NCI-H187 (cell line): ENCODE data around the gene SART3.
"Not testable (repeated sequence)": the region's sequence is repeated elsewhere in the genome, so short reads cannot be mapped to it uniquely, and the experiment has no call there.

Source experiments
- DNase-seq, 2 experiments: peaks; one replicate each; lab custom pipeline; 2025; lab: John Stamatoyannopoulos, UW

The SART3 gene

DNA sequence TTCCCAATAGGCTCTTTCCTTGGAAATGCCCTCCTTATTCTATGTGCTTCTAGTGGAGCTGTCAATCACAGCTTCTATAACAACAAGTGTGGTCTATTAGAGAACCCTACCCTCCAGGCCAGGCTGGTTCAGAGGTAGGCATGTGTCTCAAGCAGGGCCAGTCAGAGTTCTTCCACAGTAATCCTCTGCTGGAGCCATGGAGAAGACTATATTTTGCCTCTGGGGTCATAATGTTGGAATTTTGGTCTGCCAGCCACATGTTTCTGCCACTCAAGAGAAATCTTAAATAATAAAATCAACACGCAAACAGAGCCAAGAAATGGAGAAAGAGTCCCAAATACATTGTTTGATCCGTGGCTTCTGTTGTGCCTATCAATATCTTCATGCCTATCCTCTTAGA is 69.7 kb downstream of the SART3 start:
- no peak for DNase-seq

DNA sequence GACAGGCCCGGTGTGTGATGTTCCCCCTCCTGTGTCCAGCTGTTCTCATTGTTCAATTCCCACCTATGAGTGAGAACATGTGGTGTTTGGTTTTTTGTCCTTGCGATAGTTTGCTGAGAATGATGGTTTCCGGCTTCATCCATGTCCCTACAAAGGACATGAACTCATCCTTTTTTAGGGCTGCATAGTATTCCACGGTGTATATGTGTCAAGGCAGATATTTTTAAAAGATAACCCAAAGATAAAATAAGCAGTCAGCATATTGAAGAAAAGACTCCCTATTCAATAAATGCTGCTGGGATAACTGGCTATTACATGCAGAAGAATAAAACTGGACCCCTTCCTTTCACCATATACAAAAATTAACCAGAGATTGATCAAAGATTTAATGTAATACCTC is 73.9 kb downstream of the SART3 start:
- not testable (repeated sequence) for DNase-seq

DNA sequence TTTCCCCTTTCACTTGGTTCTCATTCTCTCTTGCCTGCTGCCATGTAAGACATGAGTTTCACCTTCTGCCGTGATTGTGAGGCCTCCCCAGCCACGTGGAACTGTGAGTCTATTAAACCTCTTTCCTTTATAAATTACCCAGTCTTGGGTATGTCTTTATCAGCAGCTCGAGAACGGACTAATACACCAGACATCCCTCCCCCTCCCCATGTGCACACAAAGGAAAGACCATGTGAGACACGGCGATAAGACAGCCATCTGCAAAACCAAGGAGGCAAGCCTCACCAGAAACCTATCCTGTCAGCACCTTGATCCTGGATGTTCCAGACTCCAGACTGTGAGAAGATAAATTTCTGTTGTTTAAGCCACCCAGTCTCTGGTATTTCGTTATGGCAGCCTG is 75.6 kb downstream of the SART3 start:
- not testable (repeated sequence) for DNase-seq

DNA sequence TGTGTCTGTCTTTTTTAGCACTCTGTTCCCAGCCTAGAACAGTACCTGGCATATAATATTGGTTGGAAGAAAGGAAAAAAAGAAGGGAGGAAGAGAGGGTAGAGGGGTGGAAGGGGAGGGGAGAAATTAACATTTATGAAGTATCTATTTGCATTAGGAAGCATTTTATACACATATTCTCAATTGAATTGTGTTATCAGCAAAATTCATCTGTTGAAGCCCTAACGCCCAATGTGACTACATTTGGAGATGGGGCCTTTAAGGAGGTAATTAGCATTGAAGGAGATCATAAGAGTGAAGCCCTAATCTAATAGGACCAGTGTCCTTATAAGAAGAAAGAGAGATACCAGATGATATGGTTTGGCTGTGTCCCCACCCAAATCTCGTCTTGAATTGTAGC is 76.1 kb downstream of the SART3 start:
- DNase-seq = no peak

DNA sequence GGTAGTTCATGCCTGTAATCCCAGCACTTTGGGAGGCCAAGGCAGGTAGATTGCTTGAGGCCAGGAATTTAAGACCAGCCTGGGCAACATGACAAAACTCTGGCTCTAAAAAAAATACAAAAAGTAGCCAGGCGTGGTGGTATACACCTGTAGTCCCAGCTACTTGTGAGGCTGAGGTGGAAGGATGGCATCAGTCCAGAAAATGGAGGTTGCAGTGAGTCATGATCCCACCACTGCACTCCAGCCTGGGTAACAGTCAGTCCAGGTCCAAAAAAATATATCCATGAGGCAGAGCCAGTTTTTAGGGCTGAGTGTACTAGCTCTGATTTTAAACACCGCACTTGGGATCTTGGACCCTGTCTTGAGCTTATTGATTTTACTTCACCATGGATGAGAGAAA is 76.5 kb downstream of the SART3 start:
- DNase-seq = no peak

DNA sequence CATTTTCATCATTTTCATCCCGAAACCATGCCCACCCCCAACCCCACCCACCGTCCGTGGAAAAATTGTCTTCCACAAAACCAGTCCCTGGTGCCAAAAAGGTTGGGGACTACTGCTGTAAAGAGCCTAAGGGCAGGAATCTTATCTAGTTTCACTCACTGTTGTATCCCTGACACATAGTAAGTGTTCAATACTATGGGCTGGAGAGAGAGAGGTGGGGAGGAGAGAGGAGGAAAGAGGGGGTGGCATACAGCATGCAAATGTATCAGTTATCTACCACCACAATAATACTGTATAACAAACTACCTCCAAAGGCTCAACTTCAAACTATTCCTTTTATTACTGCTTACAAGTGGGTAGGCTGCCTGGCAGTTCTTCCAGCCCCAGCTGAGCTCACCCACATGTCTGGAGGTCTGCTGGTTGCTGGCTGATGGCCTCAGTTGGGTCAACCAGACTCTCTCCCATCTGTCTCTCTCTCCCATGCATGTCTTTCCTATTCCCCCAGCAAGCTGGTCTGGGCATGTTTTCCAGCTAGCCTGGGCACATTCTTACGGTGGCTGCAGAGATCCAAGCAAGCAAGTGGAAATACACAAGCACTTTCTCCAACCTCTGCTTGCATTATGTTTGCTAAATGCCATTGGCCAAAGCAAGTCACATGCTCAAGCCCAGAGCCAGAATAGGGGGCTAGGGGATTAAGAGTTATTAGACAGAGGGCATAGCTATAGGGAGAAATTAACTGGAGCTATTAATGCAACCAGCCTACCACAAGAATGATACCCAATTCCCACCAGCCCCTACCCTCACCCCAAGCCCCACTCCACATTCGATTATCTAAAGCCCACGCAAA is 77.5 kb downstream of the SART3 start:
- DNase-seq = no peak

DNA sequence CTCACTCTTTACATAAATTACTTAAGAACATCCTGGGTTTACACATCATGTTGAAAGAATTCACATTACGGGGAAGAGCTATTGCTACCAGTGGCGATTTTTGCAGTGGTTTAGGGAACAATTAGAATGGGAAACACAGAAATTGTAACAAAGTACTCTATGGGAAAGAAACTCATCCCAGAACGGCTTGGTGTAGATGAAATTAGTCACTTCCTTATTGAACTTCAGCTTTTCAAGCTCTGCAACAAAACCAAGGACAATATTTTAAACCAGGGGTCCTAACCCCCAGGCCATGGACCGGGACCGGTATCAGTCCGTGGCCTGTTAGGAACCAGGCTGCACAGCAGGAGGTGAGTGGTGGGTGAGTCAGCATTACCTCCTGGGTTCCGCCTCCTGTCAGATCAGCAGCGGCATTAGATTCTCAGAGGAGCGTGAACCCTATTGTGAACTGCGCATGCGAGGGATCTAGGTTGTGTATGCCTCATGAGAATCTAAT is 78.2 kb downstream of the SART3 start:
- DNase-seq = no peak

DNA sequence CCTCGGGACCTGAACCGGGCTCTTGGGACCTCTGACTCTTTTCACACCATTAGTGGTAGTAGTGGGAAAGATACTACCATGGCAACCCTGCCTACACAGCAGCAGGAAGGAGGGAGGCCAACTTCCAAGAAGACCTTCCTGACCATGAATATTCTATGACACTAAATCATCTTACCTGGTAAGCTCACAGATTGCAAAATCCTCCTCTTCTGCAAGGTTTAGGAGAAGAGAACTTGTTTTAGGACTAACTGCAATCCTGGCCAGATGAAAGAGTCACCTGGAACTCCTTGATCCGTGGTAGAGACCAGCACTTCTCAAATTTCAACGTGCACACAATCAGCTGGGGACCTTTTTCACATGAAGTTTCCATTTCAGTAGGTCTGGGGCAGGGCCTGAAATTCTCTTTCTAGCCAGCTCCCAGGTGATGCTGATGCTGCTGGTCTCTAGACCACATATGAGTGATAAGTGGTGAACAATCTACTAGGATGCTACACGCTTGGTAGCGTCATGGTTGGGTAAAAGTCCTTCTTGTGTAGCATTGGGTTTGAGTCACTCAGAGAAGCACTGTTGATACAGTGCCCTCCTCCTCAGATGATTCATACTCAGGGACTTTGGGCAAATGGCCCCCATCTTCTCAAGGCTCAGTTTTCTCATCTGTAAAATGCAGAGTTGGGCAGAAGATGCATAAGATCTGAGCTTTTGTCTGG is 81.5 kb downstream of the SART3 start:
- no peak for DNase-seq

DNA sequence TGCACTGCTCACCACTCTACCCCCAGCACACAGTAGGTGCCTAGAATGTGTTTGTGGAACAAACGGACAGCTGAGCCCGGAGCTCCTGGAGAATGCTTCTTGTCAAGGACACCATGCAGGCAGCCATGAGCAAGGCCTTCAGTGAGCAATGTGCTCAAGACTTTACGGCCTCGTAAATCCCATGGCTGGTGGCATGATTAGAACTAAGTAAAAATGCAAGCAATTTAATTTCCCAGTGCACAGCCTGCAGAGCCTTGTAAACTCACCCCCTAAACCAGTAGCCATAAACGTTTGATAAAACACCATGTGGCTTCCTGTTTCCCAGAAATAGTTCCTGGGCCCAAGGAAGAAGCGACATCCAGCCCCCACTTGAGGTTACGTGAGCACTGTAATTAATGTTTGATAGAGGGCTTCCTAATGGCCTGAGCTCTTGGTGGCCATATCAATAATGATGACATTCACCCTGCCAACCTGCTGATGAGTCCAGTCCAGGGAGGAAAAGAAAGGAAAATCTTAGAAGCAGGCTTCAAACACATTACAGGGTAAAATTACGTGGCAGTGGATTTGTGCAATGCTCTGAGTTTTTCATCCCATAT is 82.3 kb downstream of the SART3 start:
- DNase-seq = no peak

DNA sequence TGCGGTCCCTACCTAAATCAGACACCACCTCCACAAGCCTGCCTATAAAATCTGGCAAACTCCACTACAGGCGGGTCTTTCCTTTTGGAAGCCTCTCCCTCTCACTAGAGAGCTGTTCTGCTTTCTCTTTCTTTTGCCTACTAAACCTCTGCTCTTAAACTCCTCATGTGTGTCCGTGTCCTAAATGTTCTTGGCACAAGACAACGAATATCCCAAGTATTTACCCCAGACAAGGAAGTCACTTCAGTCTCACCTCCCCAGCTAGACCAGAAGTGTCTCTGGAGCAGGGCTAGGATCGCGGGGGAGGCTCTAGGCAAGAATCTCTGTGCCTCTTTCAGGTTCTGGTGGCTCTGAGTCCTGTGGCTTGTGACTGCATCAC is 83.1 kb downstream of the SART3 start:
- no peak for DNase-seq

DNA sequence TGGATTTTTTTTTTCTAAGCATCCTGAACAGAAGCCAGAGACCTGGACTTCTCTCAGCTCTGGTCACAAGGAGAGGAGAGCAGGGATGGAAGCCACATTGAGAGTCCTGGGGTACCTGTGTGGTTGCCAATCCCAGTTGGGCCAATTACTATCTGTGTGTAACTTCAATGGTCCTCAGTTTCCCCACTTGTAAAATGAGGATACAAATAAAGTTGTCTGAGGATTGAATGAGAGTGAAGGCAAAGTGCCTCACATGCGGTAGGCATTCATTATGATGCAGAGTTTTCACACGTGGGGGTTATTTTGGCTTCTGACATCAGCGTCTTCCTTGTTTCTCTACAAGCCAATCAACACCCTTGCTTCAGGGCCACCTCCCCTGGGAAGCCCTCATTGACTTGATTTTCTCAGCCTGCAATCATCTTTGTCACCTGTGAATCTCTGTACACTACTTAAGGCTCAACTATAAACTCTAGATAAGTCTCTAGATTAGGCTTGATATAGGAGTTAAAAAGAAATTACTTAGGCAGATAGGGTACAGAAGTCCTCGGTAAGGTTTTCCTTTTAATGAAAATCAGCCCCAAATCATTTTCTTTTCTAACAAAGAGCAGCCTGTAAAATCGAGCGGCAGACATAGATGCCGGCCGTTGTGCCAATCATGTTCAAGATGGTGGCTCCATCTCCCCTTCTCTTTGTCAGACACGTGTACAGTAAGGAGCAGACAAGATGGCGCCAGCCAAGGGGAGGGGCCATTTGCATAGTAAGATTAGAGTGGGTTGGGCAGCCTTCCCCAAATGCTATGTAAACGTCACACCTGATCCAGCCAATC is 83.7 kb downstream of the SART3 start:
- DNase-seq = no peak

DNA sequence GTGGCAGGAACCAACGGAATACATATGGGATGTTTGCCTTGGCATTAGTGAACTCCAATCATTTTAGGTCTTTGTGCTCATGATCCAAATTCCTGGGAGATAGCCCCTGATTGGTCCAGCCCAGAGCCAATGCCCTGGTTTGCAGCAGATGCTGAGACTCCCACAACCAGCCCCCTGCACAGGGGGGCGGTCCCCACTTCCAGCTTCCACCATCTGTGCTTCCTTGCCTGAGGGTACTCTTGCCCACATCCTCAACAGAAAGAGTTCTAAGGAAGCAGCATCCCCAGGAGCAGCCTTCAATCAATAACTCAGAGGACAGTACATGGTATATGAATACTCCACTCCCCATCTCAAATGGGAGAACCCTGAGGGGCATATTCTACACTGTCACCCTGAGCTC is 85.6 kb downstream of the SART3 start:
- no peak for DNase-seq

DNA sequence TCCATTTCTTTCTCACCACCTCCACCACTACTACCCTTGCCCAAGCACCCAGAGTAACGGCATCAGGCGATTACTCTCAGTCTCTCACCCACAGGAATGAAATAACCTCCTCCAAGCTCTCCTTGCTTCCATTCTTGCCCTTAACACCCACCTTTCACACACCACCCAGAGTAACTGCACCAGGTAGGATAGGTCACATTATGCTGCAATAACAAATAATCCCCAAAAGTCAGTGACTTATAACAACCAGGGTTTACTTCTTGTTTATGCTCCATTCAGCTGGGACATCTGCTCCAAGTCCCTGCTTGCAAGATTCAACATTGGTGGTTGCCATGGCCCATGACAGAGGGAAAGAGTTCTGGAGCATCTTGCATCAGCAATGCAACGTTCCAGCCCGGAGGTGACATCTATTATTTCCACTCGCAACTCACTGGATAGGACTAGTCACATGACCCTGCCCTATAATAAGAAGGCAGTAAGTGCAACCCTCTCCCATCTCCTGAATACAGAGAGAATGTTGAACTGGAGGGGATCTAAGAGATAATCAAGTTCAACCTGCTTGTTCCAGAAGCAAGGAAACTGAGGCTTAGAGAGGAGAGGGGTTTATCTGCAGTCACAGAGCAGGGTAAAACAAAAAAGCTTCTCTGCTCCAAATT is 87.4 kb downstream of the SART3 start:
- no peak for DNase-seq
